HG02759 (cell line): ENCODE results near the gene TMC3.

Experiments
- ATAC-seq: cut with Tn5 transposase; IDR thresholded peaks from one replicate; pipeline ENCODE4 v1.9.1; 2021; ENCODE audit warnings: mild to moderate bottlenecking, moderate library complexity; ENCODE audit not compliant: unreplicated experiment

Gene TMC3

DNA sequence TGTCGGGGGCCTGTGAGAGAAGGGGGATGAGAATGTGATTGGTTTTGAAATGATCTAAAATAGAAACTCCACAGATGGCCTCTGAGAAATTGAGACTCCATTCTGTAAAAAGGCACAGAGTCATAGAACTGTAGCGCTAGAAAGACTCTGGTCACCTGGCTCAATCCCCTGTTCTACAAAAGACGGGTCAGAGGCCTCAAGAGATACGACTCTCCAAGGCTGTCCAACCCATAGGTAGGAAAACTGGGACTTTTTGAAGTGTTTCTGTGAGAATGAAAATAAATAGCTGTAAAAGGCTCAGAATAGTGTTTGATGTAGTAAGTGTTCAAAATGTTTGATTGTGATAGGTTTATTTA lies 11.7 kb upstream of the TMC3 start:
- no peak for ATAC-seq

DNA sequence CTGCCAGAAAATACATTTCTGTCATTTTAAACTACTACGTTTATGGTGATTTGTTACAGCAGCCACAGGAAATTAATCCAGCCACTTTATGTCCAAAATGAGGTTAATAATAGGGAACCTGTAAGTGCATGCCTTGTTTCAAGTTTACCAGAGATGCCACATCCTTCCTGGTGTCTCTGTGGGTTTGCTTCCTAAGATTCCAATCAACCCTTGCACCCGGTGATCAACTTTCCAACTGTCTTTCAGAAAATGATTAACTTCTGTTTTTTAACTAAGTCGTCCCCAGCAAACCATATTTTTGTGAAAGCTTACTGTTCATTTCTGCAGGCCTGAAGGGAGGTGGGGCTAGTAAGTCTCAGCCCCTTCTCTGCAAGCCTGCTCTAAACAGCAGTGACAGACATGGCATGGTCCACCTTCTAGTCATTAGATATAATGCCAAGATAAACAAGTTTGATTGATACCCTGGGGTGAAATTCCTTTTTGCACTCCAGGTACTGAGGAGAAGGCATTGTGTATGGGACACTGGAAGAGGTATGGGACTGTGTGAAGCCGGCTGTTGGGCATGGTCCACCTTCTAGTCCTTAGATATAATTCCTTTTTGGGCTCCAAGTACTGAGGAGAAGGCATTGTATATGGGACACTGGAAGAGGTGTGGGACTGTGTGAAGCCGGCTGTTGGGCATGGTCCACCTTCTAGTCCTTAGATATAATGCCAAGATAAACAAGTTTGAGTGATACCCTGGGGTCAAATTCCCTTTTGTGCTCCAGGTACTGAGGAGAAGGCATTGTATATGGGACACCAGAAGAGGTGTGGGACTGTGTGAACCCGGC lies 11.1 kb upstream of the TMC3 start:
- no peak for ATAC-seq

DNA sequence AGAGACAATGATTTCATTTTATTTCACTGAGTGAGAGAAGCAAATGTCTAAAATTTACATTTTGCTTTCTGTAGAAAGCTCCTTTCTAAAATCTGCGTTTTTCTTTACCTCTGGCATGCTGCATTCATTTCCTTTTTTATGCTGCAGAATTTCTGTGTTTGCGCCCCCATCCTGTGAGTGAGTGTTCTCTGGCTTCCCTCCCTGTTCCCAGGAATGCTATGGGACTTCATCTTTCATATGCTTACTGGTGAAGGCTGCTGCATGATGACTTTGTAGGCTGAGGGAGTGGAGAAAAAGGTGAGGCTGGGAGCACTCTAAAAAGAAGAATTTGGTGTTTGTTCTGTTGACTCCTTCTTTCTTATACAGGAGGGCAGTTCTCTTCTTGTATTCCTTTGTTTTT lies 7.7 kb upstream of the TMC3 start:
- ATAC-seq = no peak

DNA sequence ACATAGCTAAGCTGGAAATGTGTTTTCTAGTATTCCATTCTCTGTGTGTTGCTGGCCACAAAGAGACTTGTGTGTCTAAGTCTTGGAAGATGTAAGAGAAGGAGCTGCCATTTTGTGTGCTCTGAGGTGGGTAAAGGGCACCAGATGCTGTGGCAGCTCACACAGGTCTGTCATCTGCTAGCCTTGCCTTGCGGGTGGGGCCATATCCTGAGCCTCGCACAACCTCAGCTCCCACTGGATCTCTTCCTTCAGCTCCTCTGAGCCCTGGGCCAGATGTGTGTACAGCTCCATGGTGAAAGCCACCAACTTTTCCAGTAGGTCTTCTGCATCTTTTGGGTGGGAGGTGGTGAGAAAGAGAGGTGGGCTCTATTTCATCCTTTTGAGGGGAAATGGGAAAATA lies 6.7 kb upstream of the TMC3 start:
- no peak for ATAC-seq

DNA sequence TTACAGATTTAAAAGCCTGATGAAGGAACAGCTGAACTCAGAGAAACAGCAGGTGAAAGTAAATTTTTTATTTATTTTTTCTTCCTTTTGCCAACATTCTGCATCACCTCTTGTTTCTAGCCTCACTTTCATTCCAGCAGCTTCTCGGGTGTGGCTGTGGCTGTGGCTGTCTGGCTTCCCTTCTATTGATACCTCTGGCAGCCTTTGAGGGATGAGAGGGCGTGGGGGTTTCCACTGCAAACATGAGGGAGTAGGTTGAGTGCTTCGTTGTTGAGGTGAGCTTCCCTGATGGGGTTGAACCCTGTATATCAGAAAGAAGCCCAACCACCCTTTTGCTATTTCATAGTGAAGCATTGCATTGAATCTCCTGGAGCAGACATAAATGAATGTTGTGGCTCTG lies 6.2 kb upstream of the TMC3 start:
- no peak for ATAC-seq

DNA sequence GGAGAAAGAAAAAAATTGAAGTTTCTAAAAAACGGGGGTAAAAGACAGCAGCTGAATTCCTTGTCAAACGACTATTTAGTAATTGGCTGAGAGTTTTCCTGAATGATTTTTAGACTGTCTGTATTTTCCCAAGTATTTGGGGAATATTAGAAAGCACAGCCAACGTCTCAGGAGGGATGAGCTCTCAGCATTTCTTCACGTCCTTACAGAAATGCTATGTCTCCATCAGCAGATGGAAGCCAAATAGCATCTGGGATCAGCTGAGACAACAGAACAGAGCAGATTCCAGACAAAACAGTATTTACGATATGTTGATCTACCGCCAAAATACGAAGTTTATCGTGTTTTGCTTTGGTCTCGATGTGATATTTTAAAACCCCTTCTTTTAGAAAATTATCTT lies 5.3 kb upstream of the TMC3 start:
- no peak for ATAC-seq

DNA sequence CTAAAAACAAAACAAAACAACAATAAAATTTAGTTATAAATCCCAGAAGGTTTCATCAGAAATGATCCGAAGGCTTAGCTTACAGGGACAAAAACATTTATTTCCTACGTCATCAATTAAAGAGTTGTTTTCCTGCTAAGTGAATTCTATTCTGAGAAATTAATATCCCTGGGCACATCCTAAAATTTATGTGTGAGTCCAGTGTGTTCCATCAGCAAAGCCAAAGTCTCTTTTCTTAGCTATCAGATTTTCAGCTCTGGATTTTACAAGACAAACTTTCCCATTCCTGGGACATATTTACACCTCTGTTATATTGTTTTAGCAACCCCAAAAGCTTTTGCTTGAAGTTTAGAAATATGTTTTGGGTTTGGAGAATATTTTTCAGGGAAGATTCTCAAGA lies 4.4 kb upstream of the TMC3 start:
- no peak for ATAC-seq

DNA sequence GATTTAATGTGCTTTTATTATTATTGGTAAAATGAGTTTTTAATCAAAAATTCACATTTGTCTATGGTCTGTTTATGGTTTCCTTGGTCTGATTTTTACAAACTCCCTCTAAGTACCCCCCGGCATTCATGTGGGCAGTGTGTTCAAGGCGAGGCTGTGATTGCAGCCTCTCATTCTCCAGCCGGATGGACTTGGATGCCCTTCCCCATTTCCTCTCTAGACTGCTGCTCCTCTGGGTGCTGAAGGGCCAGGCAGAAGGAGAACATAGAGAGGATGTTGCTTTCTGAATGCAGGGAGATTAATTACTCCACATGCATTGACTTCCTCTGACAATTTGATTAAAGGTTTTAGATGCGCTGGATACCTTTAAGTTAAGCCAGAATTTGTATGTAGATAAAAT lies 3.9 kb upstream of the TMC3 start:
- no peak for ATAC-seq

DNA sequence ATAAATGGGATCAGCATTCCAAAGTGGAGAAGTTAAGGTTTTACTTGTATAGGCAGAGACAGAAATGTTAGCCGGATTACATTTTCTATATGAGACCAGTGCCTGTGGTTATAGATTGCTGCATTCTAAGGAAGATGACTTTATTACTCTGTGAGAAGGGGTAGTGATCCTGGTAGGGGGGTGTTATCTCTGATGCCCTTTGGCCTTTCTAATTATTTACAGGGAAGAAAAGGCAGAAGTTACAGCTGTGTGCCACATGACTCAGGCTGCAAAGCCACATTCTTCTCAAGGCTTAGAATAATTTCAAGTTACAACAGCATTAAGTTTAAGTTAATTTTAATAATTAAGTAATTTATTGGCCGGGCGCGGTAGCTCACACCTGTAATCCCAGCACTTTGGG lies 2.2 kb upstream of the TMC3 start:
- ATAC-seq = no peak

DNA sequence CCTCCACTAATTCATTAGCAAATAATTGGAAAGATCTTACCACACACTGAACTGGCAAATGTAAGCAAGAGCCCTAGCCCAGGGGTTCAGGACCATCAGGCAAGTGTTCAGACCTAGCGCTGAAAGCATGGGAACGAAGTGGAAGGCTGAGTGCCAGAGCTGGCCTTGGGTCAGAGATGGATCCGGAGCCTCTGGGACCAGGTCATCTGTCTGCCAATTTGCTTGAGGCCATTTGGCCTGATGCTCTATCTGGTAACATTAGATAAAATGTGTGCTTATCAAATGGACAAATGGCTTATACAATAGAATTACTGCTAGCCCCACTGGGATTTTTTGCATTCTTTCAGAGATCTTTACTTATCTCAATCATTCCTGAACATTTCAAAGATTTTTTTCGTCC lies 1.4 kb upstream of the TMC3 start:
- ATAC-seq = no peak

DNA sequence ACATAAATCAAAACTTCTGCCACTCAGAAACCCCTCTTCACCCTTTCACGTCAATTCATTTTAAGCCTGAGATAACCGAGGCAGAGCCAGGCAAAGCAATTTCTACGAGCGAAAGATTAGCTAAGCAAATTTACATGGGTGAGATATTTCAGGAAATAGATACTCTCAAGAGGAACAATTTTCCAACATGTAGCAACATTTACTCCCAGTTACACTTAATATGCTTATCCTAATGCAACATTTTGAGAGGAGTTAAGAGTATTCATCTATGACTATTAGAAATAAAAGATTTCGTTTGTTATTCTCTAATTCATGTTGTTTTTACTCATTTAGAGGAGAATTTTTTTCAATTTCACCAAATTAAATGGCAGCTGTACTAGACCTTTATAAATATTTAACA lies 837 bp downstream of the TMC3 start:
- no peak for ATAC-seq

DNA sequence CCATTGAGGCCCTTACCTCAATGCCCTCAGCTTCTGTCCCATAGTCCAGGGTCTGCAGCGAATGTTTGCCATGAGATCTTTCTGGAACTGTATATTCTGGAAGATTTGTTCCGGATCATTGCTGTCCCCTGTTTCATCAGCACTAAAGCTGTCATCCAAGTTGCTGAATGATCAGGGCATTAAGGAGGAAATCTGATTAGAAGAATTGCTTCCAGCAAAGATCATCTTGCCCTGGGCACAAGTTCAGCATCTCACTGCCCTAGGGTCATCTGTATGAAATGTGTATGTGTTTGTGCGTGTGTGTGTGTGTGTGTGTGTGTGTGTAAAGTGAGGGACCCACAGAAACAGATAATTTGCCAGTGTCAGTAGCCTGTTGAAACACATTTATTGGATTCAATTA lies 1.4 kb downstream of the TMC3 start:
- no peak for ATAC-seq

DNA sequence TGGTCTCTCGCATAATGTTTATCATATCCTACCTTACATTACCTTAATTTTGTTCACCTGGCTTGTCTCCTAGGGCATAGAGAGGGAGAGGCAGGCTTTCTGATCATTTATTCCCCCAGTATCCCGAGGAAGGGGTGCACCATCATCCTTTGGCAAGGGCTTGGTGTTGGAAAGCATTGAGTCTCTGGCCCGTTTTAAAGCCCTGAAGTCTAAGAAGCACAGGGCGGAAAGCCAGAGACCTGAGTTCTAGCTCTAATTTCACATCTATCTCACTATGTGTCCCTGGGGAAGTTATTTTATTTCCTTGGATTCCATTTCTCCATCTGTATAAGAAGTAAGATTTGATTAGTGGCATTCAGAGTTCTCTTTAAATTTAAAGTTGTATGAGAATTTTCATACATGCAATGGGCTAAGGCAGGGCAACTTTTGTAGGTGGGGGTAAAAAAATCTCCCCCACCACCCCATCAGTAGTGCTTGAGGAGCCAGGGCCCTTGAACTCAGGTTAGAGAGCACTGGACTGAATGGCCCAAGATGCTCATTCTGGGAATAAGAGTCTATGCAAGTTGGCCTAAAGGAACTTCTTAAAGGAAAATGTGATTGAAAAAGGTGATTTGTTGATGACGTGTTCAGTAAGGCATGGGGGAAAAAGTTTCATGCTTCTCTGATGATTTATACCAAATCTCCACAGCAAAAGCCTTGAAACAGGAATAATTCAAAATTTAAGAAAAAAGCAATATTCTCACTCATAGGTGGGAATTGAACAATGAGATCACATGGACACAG lies 10.1 kb downstream of the TMC3 start:
- no peak for ATAC-seq

DNA sequence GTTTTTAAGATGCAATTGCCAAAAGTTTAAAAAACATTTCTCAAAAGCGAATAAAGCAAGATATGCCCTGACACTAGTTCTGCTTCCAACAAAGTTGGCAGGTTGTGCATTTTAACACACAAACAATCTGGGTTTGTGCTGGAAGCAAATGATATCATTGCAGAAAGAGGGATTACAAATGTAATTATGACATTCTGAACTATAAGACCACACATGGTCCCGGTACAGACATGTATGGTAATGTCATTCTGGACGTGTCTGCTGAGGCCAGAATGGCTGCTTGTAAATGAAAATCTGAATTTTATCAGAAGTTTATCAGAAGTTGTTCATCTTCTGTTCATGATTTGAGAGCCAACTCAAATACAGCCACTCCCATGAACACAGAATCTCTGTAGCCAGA lies 10.7 kb downstream of the TMC3 start:
- ATAC-seq = no peak

DNA sequence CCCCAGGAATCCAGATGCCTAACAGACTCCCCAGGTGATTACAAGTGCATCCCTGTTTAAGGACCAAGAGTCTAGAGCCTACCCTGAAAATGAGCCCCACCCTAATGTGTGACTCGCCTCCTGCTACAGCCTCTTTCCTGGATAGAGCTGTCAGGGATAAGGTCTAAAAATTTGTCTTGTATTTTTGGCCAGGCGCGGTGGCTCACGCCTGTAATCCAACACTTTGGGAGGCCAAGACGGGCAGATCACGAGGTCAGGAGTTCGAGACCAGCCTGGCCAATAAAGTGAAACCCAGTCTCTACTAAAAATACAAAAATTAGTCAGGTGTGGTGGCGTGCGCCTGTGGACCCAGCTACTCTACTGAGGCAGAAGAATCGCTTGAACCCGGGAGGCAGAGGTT lies 11.2 kb downstream of the TMC3 start:
- ATAC-seq = no peak

DNA sequence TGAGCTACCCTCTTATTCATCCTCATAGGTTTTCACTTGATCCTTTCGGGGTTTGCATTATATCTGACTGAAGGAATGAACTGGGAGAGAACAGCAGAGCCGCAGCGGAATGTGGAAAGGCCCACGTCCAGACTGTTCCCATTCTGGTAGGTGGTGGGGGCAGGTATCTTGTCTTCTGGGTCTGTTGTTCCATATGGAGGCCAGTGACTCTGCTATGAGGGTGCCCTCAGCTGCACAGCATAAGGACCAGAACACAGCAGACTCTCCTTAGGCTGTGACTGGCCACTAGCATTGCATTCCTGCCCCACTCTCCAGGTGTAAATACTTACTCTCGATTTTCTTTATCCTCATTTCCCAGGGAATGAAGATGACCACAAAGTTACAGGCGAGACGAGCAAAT lies 12.1 kb downstream of the TMC3 start:
- ATAC-seq = no peak

DNA sequence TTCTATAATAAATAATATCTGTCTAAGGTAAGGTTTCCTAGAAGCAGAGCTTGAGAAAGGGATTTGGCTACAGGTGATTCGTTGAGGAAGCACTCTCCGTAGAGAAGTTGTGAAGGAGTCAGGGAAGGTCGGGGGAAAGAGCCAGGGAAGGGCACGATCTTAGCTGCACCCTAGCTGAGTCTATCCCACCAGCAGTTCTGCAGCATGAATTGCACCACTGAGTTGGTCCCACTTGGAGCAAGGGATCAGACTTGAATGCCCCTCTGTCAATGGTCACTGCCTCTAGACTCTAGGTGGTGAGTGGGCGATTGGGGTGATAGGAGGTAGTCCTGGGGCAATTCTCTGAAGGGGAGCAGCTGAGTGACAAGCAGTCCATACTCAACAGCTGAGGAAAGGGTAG lies 13.5 kb downstream of the TMC3 start:
- no peak for ATAC-seq

DNA sequence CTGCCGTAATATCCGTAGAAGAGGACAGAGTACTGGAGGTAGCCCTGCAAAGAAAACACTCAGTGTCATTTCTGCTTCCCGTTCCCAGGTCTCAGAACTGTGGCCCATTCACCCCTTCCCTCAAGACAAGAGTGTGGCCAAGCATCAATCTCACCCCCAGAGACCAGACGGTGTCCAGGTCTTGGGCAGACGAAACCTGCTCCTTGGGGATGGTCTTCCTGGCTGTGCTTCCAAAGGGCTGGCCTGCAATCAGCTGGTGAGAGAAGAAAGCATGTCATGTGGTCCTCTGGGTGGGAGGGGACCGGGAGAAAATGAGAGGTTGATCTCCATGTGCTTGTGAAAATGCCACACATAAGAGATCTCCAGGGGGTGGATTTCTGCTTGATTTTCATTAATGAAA lies 15.8 kb downstream of the TMC3 start:
- ATAC-seq = no peak

DNA sequence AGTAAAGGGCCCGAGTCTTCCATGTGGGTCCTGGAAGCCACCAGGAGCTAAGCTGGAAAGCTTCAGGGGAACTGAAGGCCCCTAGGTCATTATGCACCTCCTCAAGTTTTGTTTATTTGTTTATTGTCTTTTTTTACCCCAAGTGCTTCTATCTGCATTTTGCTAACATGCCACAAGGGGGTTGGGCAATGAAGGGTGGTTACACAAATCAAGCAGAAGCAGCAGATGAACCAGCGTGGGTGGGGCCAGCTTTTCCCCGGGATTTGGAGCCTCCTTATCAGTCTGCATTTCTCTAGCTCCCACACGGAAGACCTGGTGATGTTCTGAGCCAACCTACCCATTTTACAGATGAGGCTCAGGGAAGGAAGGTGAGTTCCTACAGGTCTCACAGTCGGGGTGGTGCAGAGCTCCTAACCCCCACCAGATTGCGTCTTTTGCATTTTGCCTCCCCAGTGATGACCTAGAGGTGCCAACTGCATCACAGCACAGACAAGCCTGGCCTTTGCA lies 16.8 kb downstream of the TMC3 start:
- ATAC-seq = no peak

DNA sequence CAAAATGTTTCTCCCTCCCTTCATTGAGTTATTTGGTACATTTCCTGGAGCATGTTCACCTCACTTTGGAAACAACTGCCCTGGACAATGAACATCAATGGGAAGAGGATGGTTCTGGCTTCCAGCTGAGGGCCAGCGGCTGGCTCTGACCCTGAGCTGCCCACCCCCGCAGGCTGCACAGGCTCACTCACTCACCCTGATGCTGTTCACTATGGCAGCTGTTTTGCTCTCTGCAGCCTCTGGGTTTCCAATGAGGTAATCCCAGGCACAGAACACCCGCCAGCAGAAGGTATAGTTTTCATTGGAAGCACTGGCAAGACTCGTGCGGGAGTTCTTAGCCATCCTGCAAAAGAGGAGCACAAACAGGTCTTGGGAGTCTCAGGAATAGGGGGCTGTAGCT lies 17.8 kb downstream of the TMC3 start:
- no peak for ATAC-seq

DNA sequence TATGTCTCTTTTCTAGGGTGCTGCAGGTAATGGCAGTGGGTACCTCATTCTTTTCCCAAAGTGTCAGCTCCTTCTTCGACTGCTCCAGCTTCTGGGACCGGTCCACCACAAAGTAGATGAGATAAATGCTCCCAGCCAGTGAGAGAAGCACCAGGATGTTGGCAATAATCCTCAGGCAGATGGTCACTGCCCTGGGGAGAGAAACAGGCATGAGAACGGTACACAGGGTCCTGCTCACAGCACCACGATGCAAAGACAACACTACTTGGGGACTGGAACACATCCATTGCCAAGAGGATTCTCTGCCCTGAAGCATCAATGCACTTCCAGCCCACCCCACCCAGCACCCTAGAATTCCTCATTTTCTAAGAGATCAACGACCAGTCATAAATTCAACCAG lies 22.4 kb downstream of the TMC3 start:
- ATAC-seq = no peak

DNA sequence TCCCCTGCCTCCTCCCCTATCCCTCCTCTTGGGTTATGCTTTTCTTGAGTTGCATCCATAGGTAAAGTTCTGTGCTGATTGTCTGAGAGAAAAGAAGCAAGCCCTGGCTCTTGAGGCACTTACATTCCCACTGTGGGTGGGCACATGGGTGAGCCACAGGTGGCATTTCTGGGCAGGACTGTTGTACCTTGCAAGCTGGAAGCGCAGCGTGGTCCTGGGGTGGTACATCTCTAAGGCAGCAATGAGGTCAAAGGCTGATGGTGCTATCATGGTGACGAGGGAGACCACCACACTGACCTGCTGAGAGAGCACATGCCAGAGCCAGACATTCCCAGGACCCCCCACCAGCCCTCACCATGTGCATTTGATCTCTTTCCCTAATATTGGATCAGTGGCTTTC lies 24.7 kb downstream of the TMC3 start:
- ATAC-seq = no peak
